Progenitor cell of endocrine pancreas (in vitro differentiated cells): ENCODE data around the gene PDIA2. TPM values are rescaled to one million over a fixed set of nuclear protein-coding genes. Genes with fewer than 3 reads are reported as not detected.
"Not testable (repeated sequence)": the region's sequence is repeated elsewhere in the genome, so short reads cannot be mapped to it uniquely, and the experiment has no call there.

Source experiments
- DNase-seq: peaks from one replicate; pipeline ENCODE4 v3.0.0; 2021; ENCODE audit warnings: low spot score; ENCODE audit not compliant: unreplicated experiment
- H3K27ac Mint-ChIP-seq: 2 replicates; pipeline ENCODE4 v1.8.0; 2021; ENCODE audit warnings: mild to moderate bottlenecking, moderate library complexity, mixed read lengths
- H3K27me3 Mint-ChIP-seq: 2 replicates; pipeline ENCODE4 v1.8.0; 2021; ENCODE audit warnings: mixed read lengths
- H3K36me3 Mint-ChIP-seq: 2 replicates; pipeline ENCODE4 v1.8.0; 2022; ENCODE audit warnings: mixed read lengths; ENCODE audit not compliant: insufficient read depth
- H3K4me1 Mint-ChIP-seq: 2 replicates; pipeline ENCODE4 v1.8.0; 2021; ENCODE audit warnings: low read depth, mixed read lengths
- H3K4me3 Mint-ChIP-seq: 2 replicates; pipeline ENCODE4 v1.8.0; 2021; ENCODE audit warnings: low read depth, mild to moderate bottlenecking, moderate library complexity, mixed read lengths
- H3K9me3 Mint-ChIP-seq: 2 replicates; pipeline ENCODE4 v1.8.0; 2021; ENCODE audit warnings: low read depth, mixed read lengths
- total RNA-seq: library from RNA; stranded (reverse); gene quantifications from 2 replicates; pipeline ENCODE4 v1.2.1, GENCODE V29; 2021
- TF ChIP-seq, protein P1 (sequence below): fragments of 200-600 bp; sonication (generic); IDR thresholded peaks from one replicate; pipeline ENCODE4 v1.5.0; 2021; ENCODE audit warnings: antibody characterized with exemption, mild to moderate bottlenecking; ENCODE audit not compliant: unreplicated experiment

The PDIA2 gene
- total RNA-seq, 1 donor from 2014 or later = 3.8 TPM

DNA sequence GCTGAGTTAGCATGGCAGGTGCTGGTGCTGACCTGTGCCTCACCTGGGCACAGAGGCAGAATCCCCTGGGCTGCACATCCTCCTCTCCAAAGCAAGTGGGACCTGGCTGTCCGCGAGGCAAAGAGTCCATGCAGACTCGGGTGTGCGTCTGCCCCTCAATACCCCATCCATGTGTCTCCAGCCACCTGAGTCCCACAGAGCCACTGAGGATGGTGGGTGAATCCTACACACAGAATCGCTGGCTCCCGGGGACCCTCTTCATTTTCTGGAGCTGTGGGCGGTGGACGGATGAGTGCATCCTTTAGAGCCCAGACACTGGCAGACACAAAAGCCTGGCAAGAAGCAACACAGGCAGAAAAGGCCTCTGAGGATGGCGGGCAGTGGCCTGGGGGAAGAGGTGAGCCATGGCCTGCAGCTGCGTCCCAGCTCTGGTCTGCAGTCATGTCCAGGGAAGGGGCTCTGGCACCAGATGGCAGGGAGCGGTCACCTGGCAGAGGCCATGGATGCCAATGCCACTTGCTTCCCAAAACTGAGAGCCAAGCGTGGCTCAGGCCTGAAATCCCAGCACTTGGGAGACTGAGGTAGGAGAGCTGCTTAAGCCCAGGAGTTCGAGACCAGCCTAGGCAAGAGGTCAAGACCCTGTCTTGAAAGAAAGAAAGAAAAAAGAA lies 39.6 kb downstream of the PDIA2 start:
- Mint-ChIP-seq H3K9me3 (no peaks in the 10 kb centered on the region), H3K4me3 (no peak overlapping the region), H3K27me3 (no peaks in the 10 kb centered on the region), H3K4me1 (peaks cover 14% of the 10 kb centered on the region), H3K36me3 (peaks cover 3% of the 10 kb centered on the region), H3K27ac (no peak overlapping the region)
- DNase-seq = no peak
- TF ChIP-seq, protein P1, sequence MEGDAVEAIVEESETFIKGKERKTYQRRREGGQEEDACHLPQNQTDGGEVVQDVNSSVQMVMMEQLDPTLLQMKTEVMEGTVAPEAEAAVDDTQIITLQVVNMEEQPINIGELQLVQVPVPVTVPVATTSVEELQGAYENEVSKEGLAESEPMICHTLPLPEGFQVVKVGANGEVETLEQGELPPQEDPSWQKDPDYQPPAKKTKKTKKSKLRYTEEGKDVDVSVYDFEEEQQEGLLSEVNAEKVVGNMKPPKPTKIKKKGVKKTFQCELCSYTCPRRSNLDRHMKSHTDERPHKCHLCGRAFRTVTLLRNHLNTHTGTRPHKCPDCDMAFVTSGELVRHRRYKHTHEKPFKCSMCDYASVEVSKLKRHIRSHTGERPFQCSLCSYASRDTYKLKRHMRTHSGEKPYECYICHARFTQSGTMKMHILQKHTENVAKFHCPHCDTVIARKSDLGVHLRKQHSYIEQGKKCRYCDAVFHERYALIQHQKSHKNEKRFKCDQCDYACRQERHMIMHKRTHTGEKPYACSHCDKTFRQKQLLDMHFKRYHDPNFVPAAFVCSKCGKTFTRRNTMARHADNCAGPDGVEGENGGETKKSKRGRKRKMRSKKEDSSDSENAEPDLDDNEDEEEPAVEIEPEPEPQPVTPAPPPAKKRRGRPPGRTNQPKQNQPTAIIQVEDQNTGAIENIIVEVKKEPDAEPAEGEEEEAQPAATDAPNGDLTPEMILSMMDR = no peak

- Mint-ChIP-seq H3K27me3 (no peaks in the 10 kb centered on the region), H3K4me1 (peaks cover 11% of the 10 kb centered on the region), H3K9me3 (no peaks in the 10 kb centered on the region), H3K4me3 (no peak overlapping the region), H3K36me3 (peaks cover 3% of the 10 kb centered on the region), H3K27ac (no peak overlapping the region)
- TF ChIP-seq, protein P1 = no peak
- DNase-seq = no peak
Measured at GRCh38 chr16:324201-324450, 41.2 kb downstream of the PDIA2 start.

DNA sequence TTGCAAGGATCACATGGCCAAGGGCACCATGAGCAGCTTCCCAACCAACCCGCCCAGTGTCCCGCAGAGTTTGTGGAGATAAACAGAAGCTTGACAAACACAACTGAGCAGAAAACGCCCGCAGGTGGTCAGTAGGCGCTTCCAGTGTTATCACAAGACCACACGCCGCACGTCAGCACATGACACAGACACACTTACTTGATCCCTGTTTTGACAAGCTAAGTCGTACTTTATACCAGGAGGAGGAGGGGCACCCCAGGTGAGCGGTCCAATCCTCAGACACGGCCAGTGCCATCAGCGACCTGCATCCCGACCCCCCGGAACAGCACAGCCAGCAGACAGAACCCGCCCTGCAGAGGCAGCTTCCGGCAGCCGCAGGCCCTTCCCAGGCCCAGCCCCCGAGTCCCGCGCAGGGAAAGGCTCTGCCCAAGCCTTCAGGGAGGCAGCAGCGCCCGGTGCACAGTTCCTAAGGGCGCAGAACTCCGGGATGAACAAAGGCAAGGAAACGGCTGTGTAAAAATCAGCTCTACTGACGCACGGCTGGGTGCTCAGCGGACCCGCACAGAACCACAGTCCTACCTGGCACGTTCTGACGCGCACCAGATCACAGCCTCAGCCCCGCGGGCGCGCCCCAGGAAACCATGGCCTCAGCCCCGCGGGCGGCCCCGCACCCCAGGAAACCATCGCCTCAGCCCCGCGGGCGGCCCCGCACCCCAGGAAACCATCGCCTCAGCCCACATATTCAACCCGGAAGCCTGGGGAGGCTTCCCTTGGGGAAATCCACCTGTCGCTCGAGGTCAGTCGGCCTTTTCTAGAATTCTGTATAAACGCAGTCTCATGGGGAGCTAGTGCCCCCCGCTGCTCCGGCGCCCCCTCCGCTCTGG lies 41.7 kb downstream of the PDIA2 start:
- peaks cover 3% of the 10 kb centered on the region for H3K36me3 Mint-ChIP-seq
- H3K9me3 Mint-ChIP-seq = no peaks in the 10 kb centered on the region
- H3K27ac Mint-ChIP-seq = no peak overlapping the region
- no peaks in the 10 kb centered on the region for H3K27me3 Mint-ChIP-seq
- TF ChIP-seq, protein P1 = no peak
- H3K4me3 Mint-ChIP-seq = no peak overlapping the region
- peaks cover 11% of the 10 kb centered on the region for H3K4me1 Mint-ChIP-seq
- DNase-seq = no peak

GRCh38 chr16:325375-326145 lies 42.6 kb downstream of the PDIA2 start:
- no peaks in the 10 kb centered on the region for H3K27me3 Mint-ChIP-seq
- H3K4me3 Mint-ChIP-seq = no peak overlapping the region

DNA sequence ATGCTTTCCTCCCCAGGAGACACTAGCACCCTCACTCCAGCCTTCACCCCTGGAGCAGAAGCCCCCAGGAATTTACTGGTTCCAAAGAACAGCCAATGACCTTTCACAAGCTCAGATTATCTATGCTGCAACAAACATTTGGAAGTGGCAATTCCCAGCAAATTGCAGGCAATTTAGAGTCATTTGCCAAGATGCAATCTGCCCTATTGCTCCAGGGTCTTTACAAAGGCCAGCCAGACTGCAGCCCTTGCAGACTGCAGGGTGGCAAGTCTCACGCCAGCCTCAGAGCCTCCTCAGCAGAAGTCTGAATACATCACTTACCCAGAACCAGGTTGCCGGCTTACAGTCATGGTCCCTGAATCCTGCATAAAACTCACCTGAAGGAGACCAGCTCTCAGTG lies 47.8 kb downstream of the PDIA2 start:
- H3K4me1 Mint-ChIP-seq = peaks cover 22% of the 10 kb centered on the region
- H3K4me3 Mint-ChIP-seq = no peak overlapping the region
- peaks cover 1% of the 10 kb centered on the region for H3K36me3 Mint-ChIP-seq
- no peaks in the 10 kb centered on the region for H3K27me3 Mint-ChIP-seq
- no peak for DNase-seq
- H3K9me3 Mint-ChIP-seq = no peaks in the 10 kb centered on the region
- TF ChIP-seq, protein P1 = no peak
- H3K27ac Mint-ChIP-seq = peak overlapping the region; percentile 49

More at GRCh38 chr16:325375-326145, 42.6 kb downstream of the PDIA2 start:
- peaks cover 1% of the 10 kb centered on the region for H3K36me3 Mint-ChIP-seq
- DNase-seq = no peak
- TF ChIP-seq, protein P1 = no peak
- H3K4me1 Mint-ChIP-seq = peaks cover 14% of the 10 kb centered on the region
- no peaks in the 10 kb centered on the region for H3K9me3 Mint-ChIP-seq
- H3K27ac Mint-ChIP-seq = no peak overlapping the region

- not testable (repeated sequence) for H3K9me3 Mint-ChIP-seq, DNase-seq, H3K36me3 Mint-ChIP-seq, H3K27me3 Mint-ChIP-seq
- Mint-ChIP-seq H3K4me1 (peaks cover 22% of the 10 kb centered on the region), H3K4me3 (peak overlapping the region; percentile 19), H3K27ac (peak overlapping the region; percentile 78)
Measured at GRCh38 chr16:331181-331814, 48.3 kb downstream of the PDIA2 start.
